DOHH2 (cell line): ENCODE results near the gene NAALADL2.
"Not testable (repeated sequence)": the region's sequence is repeated elsewhere in the genome, so short reads cannot be mapped to it uniquely, and the experiment has no call there.

Experiments
- H3F3A ChIP-seq: fragments of 200-600 bp; sonication (generic), shearing (Covaris generic); 2 replicates; pipeline ENCODE4 v1.6.0; 2016; ENCODE audit warnings: antibody characterized with exemption, mild to moderate bottlenecking; ENCODE audit not compliant: control insufficient read depth, insufficient read depth
- H3K27ac ChIP-seq: fragments of 200-600 bp; sonication (generic); 2 replicates; pipeline ENCODE4 v1.5.1; 2014; ENCODE audit warnings: low read depth, mild to moderate bottlenecking, low read length, moderate library complexity
- H3K27me3 ChIP-seq: fragments of 200-600 bp; sonication (generic); 2 replicates; pipeline ENCODE4 v1.6.1; 2014; ENCODE audit warnings: mild to moderate bottlenecking, low read length, mixed read lengths; ENCODE audit not compliant: control insufficient read depth
- H3K36me3 ChIP-seq: fragments of 200-600 bp; sonication (generic); 2 replicates; pipeline ENCODE4 v1.6.1; 2014; ENCODE audit warnings: mild to moderate bottlenecking, low read length, moderate library complexity, mixed read lengths; ENCODE audit not compliant: control insufficient read depth
- H3K4me1 ChIP-seq: fragments of 200-600 bp; sonication (generic); 2 replicates; pipeline ENCODE4 v1.6.1; 2014; ENCODE audit warnings: mild to moderate bottlenecking, low read length, mixed read lengths; ENCODE audit not compliant: control insufficient read depth
- H3K4me2 ChIP-seq: fragments of 200-600 bp; sonication (generic); 2 replicates; pipeline ENCODE4 v1.6.0; 2014; ENCODE audit warnings: mild to moderate bottlenecking, low read length, moderate library complexity
- H3K4me3 ChIP-seq: fragments of 200-600 bp; sonication (generic); 2 replicates; pipeline ENCODE4 v1.5.1; 2014; ENCODE audit warnings: mild to moderate bottlenecking, low read length, mixed read lengths
- H3K79me2 ChIP-seq: fragments of 200-600 bp; sonication (generic); 2 replicates; pipeline ENCODE4 v1.6.1; 2014; ENCODE audit warnings: mild to moderate bottlenecking, low read length, mixed read lengths; ENCODE audit not compliant: control insufficient read depth
- H3K9me2 ChIP-seq: fragments of 200-600 bp; sonication (generic); replicated peaks from 2 replicates; pipeline ENCODE4 v1.6.1; 2014; ENCODE audit warnings: mild to moderate bottlenecking, low read length, mixed read lengths; ENCODE audit not compliant: control insufficient read depth
- H3K9me3 ChIP-seq: fragments of 200-600 bp; sonication (generic); 2 replicates; pipeline ENCODE4 v1.6.1; 2014; ENCODE audit warnings: antibody characterized with exemption, low read length, mixed read lengths; ENCODE audit not compliant: control insufficient read depth, insufficient read depth
- H4K20me1 ChIP-seq: fragments of 200-600 bp; sonication (generic); 2 replicates; pipeline ENCODE4 v1.6.0; 2014; ENCODE audit warnings: low read depth, mild to moderate bottlenecking, antibody characterized with exemption, low read length, moderate library complexity; ENCODE audit not compliant: control insufficient read depth, insufficient read depth
- EZH2phosphoT487 ChIP-seq: fragments of 200-600 bp; sonication (generic); IDR thresholded peaks from 2 replicates; pipeline ENCODE4 v1.6.1; 2017; ENCODE audit warnings: borderline replicate concordance, mild to moderate bottlenecking, antibody characterized with exemption, low read length, moderate library complexity, mixed read lengths
- TF ChIP-seq, protein P1 (sequence below): fragments of 200-600 bp; sonication (generic); IDR thresholded peaks from one replicate; pipeline ENCODE4 v1.5.1; 2014; ENCODE audit warnings: antibody characterized with exemption, mild to moderate bottlenecking, low read depth, low read length; ENCODE audit not compliant: poor library complexity, severe bottlenecking

NAALADL2 gene

DNA sequence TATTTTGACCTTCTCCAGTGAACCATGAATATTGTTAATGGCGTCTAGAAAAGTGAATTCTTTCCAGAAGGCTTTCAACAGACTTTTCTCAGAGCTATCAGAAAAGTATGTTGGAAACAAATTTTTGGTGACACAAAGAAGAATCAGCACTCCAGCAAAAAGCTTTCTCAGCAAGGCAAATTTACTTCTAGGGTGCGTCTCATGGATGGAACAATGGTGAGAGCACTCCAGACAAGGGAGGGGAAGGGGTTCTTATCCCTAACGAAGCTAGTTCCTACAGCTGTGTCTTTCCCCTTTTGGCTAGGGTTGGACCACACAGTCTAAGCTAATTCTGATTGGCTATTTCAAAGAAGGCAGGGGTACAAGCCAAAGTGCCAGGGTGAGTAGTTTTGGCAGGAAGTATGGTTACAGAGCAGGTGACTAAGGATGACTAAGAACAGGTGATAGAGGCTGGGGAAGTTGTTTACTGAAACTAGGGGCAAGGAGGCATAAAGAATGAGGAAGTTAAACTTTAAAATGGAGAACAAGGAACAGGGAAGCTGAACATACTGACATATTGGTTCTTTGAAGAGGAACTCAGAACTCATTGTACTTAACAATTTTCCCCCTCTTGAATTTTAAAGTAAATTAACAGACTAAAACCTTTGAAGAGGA lies 959.8 kb downstream of the NAALADL2 start:
- no peaks in the 10 kb centered on the region for H3K79me2 ChIP-seq
- H3K4me3 ChIP-seq, result no peak overlapping the region; the same call in 1 of the 2 replicates
- H3F3A ChIP-seq, result no peaks in the 10 kb centered on the region
- H3K4me1 ChIP-seq, result peaks cover 13% of the 10 kb centered on the region
- peaks cover 25% of the 10 kb centered on the region for H3K9me3 ChIP-seq
- H3K4me2 ChIP-seq, result peak overlapping the region; percentile 22; the same call in 1 of the 2 replicates
- H4K20me1 ChIP-seq, result no peaks in the 10 kb centered on the region
- TF ChIP-seq EZH2phosphoT487, result no peak
- TF ChIP-seq, protein P1, sequence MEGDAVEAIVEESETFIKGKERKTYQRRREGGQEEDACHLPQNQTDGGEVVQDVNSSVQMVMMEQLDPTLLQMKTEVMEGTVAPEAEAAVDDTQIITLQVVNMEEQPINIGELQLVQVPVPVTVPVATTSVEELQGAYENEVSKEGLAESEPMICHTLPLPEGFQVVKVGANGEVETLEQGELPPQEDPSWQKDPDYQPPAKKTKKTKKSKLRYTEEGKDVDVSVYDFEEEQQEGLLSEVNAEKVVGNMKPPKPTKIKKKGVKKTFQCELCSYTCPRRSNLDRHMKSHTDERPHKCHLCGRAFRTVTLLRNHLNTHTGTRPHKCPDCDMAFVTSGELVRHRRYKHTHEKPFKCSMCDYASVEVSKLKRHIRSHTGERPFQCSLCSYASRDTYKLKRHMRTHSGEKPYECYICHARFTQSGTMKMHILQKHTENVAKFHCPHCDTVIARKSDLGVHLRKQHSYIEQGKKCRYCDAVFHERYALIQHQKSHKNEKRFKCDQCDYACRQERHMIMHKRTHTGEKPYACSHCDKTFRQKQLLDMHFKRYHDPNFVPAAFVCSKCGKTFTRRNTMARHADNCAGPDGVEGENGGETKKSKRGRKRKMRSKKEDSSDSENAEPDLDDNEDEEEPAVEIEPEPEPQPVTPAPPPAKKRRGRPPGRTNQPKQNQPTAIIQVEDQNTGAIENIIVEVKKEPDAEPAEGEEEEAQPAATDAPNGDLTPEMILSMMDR, result no peak
- H3K36me3 ChIP-seq, result no peaks in the 10 kb centered on the region; the same call in 1 of the 2 replicates
- no peaks in the 10 kb centered on the region for H3K27me3 ChIP-seq
- no peaks in the 10 kb centered on the region for H3K9me2 ChIP-seq
- H3K27ac ChIP-seq, result peak overlapping the region; percentile 48

DNA sequence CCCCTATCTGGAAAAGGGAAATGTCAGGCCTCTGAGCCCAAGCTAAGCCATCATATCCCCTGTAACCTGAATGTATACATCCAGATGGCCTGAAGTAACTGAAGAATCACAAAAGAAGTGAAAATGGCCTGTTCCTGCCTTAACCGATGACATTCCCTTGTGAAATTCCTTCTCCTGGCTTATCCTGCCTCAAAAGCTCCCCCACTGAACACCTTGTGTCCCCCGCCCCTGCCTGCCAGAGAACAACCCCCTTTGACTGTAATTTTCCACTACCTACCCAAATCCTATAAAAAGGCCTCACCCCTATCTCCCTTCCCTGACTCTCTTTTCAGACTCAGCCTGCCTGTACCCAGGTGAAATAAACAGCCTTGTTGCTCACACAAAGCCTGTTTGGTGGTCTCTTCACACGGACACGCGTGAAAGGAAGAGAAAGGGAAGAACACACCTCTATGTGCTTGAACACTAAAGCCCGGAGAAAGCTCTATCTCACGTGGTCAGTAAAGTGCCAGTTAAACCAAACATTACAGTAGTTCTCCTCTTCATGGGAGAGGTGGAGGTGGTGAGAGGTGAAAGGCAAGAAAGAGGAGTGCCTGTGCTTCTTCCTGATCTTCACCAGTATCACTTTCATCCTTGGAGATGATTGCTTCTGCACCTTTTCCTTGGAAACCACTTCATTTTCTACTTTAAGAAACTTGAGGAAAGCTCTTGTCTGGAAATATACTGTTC lies 963.8 kb downstream of the NAALADL2 start:
- Histone ChIP-seq H3K9me3 (peaks cover 21% of the 10 kb centered on the region), H3K4me1 (peaks cover 13% of the 10 kb centered on the region)
- not testable (repeated sequence) for H4K20me1 ChIP-seq, H3F3A ChIP-seq, H3K9me2 ChIP-seq, H3K4me2 ChIP-seq, H3K79me2 ChIP-seq, H3K27ac ChIP-seq, H3K27me3 ChIP-seq, H3K36me3 ChIP-seq, H3K4me3 ChIP-seq

DNA sequence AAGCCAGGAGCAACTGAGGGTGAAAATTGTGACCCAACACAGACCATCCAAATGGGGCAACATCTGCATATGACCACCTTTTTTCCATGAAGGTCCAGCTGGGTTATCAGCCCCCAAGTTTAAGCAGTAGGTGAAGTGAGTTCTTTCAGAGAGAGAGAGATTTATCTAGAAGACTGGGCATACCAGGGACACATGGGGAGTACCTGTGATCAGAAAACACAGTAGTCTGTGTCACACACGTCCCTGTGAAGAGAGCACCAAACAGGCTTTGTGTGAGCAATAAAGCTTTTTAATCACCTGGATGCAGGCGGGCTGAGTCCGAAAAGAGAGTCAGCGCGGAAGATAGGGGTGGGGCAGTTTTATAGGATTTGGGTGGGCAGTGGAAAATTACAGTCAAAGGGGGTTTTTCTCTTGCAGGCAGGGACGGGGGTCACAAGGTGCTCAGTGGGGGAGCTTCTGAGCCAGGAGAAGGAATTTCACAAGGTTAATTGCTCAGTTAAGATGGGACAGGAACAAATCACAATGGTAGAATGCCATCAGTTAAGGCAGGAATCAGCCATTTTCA lies 966.0 kb downstream of the NAALADL2 start:
- H3K4me3 ChIP-seq, H3K4me2 ChIP-seq: not testable (repeated sequence)

DNA sequence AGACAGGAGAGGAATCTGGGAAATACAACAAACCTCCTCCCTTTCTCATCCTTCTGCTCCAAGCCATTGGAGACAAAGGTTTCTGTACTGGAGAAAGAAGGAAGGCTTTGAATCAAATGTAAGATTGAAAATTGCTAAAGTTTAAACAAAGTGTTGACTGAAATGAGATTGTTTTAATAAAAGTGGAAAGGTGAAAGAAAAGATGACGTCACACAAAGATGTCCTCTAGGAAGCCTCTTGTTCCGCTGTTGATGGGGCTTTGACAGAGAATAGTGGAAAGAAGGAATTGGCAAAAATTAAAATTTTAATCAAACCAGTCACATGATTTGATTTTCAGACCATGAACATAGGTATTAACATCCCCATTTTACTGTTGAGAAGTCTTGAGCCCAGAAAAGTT lies 967.6 kb downstream of the NAALADL2 start:
- Histone ChIP-seq H3K79me2 (no peaks in the 10 kb centered on the region), H3K9me3 (no peaks in the 10 kb centered on the region), H3K4me1 (no peaks in the 10 kb centered on the region), H3K27ac (no peak overlapping the region), H3K36me3 (no peaks in the 10 kb centered on the region), H3K27me3 (no peaks in the 10 kb centered on the region), H3K4me2 (no peak overlapping the region), H4K20me1 (no peaks in the 10 kb centered on the region), H3F3A (no peaks in the 10 kb centered on the region), H3K9me2 (no peaks in the 10 kb centered on the region), H3K4me3 (no peak overlapping the region)
- no peak for TF ChIP-seq EZH2phosphoT487
- TF ChIP-seq, protein P1, result no peak

More for the DNA sequence above, 966.0 kb downstream of the NAALADL2 start:
- H3K4me1 ChIP-seq, H4K20me1 ChIP-seq, H3K27ac ChIP-seq, H3K27me3 ChIP-seq, H3K9me3 ChIP-seq, H3K79me2 ChIP-seq, H3K9me2 ChIP-seq, H3F3A ChIP-seq, H3K36me3 ChIP-seq: not testable (repeated sequence)

DNA sequence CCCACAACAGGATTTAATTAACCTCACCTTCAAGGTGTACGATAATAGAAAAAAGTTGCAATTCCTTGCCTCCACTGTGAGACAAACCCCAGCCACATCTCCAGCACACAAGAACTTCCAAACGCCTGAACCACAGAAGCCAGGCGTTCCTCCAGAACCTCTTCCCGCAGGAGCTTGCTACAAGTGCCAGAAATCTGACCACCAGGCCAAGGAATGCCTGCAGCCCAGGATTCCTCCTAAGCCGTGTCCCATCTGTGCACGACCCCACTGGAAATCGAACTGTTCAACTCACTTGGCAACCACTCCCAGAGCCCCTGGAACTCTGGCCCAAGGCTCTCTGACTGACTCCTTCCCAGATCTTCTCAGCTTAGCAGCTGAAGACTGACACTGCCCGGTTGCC lies 970.7 kb downstream of the NAALADL2 start:
- H3K9me2 ChIP-seq, H3F3A ChIP-seq, H3K27ac ChIP-seq, H4K20me1 ChIP-seq, H3K79me2 ChIP-seq, H3K4me1 ChIP-seq, H3K36me3 ChIP-seq, H3K27me3 ChIP-seq, H3K4me2 ChIP-seq, H3K4me3 ChIP-seq, H3K9me3 ChIP-seq: not testable (repeated sequence)

DNA sequence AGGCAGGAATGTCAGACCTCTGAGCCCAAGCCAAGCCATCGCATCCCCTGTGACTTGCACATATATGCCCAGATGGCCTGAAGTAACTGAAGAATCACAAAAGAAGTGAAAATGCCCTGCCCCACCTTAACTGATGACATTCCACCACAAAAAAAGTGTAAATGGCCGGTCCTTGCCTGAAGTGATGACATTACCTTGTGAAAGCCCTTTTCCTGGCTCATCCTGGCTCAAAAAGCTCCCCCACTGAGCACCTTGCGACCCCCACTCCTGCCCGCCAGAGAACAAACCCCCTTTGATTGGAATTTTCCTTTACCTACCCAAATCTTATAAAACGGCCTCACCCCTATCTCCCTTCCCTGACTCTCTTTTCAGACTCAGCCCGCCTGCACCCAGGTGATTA lies 976.6 kb downstream of the NAALADL2 start:
- H3K4me1 ChIP-seq, H3K79me2 ChIP-seq, H3K9me3 ChIP-seq, H3K27ac ChIP-seq, H4K20me1 ChIP-seq, H3F3A ChIP-seq, H3K4me3 ChIP-seq, H3K9me2 ChIP-seq, H3K4me2 ChIP-seq, H3K36me3 ChIP-seq, H3K27me3 ChIP-seq: not testable (repeated sequence)
